Peyer's patch (tissue), 4 donors: ENCODE results near the gene FTO. TPM values are rescaled to one million over a fixed set of nuclear protein-coding genes. Genes with fewer than 3 reads are reported as not detected.

Experiments
- DNase-seq, 3 donors: peaks; one replicate each; pipeline ENCODE4 v3.0.0-alpha.2; 2017 to 2019
- H3K27ac ChIP-seq, 4 donors: fragments of 200-600 bp; sonication (generic); one replicate each; pipeline ENCODE4 v1.5.1; 2016 to 2019
- H3K27me3 ChIP-seq, 2 donors: fragments of 200-600 bp; sonication (generic); one replicate each; pipeline ENCODE4 v1.5.1; 2019
- H3K36me3 ChIP-seq, 3 donors: fragments of 200-600 bp; sonication (generic); one replicate each; pipeline ENCODE4 v1.5.1; 2016 to 2019
- H3K4me1 ChIP-seq, 4 donors: fragments of 200-600 bp; sonication (generic); one replicate each; pipeline ENCODE4 v1.5.1; 2016 to 2019
- H3K4me3 ChIP-seq, 4 donors: fragments of 200-600 bp; sonication (generic); 1 replicate in 3 of 4; 2 replicates in 1 of 4; pipeline ENCODE4 v1.5.1; 2016 to 2019; ENCODE audit warnings: mild to moderate bottlenecking in 1 of 4
- H3K9me3 ChIP-seq, 4 donors: fragments of 200-600 bp; sonication (generic); one replicate each; pipeline ENCODE4 v1.5.1; 2016 to 2019; ENCODE audit warnings: mild to moderate bottlenecking in 1 of 4
- CTCF ChIP-seq, 6 experiments: fragments of 450-650 bp in 4 of 6; fragments of 200-600 bp in 2 of 6; sonication (generic) in 1 of 6; IDR thresholded peaks; one replicate each; pipeline ENCODE4 v1.5.1; 2017 to 2019; ENCODE audit warnings: antibody characterized with exemption in 6 of 6, mild to moderate bottlenecking in 3 of 6, moderate library complexity in 1 of 6
- POLR2A ChIP-seq, 2 donors: fragments of 450-650 bp; IDR thresholded peaks; one replicate each; pipeline ENCODE4 v1.5.1; 2017; ENCODE audit warnings: antibody characterized with exemption in 2 of 2, mild to moderate bottlenecking in 2 of 2, moderate library complexity in 2 of 2
- total RNA-seq, 4 donors: library from RNA; depleted of rRNA; stranded (reverse); fragments of >200 nt; gene quantifications; one replicate each; pipeline ENCODE4 v1.1.0, GENCODE V29; 2016

FTO gene
- total RNA-seq, 4 donors from 2014 or later = 37.0 to 95.7 (median 45.1) TPM

- Histone ChIP-seq H3K4me3 (no peak overlapping the region), H3K27me3 (no peaks in the 10 kb centered on the region), H3K9me3 (no peaks in the 10 kb centered on the region), H3K4me1 (peaks cover 0 to 39% (median 6%) of the 10 kb centered on the region in 4 donors), H3K36me3 (no peaks in the 10 kb centered on the region), H3K27ac (no peak overlapping the region)
- no peak for DNase-seq
- TF ChIP-seq CTCF (IDR thresholded peaks at IDR 0.05) = no peak
- no peak for TF ChIP-seq POLR2A (IDR thresholded peaks at IDR 0.05)
These were observed 71.3 kb downstream of the FTO start for GRCh38 chr16:53775106-53775820.

- TF ChIP-seq POLR2A (IDR thresholded peaks at IDR 0.05) (no peak), CTCF (IDR thresholded peaks at IDR 0.05) (no peak)
These were observed 72.0 kb downstream of the FTO start for GRCh38 chr16:53775821-53776431.

GRCh38 chr16:53779186-53779585, 75.2 kb downstream of the FTO start:
- H3K4me3 ChIP-seq = no peak overlapping the region
- H3K4me1 ChIP-seq = peaks cover 0 to 18% (median 6%) of the 10 kb centered on the region in 4 donors
- H3K36me3 ChIP-seq = no peaks in the 10 kb centered on the region
- TF ChIP-seq POLR2A (IDR thresholded peaks at IDR 0.05) (no peak), CTCF (IDR thresholded peaks at IDR 0.05) (no peak)
- no peak for DNase-seq
- no peaks in the 10 kb centered on the region for H3K9me3 ChIP-seq
- no peaks in the 10 kb centered on the region for H3K27me3 ChIP-seq
- H3K27ac ChIP-seq = no peak overlapping the region

More at GRCh38 chr16:53775821-53776431, 72.0 kb downstream of the FTO start:
- H3K4me3 ChIP-seq = no peak overlapping the region
- H3K36me3 ChIP-seq = no peaks in the 10 kb centered on the region
- no peaks in the 10 kb centered on the region for H3K9me3 ChIP-seq
- peak in 1 of 3 donors; percentile 44 for DNase-seq
- H3K27ac ChIP-seq = no peak overlapping the region
- H3K4me1 ChIP-seq = peaks cover 0 to 39% (median 6%) of the 10 kb centered on the region in 4 donors
- H3K27me3 ChIP-seq = no peaks in the 10 kb centered on the region

GRCh38 chr16:53780051-53780450, 76.1 kb downstream of the FTO start:
- Histone ChIP-seq H3K27me3 (no peaks in the 10 kb centered on the region), H3K9me3 (no peaks in the 10 kb centered on the region), H3K4me1 (peaks cover 0 to 14% (median 6%) of the 10 kb centered on the region in 4 donors), H3K36me3 (no peaks in the 10 kb centered on the region), H3K27ac (no peak overlapping the region), H3K4me3 (no peak overlapping the region)
- no peak for DNase-seq
- no peak for TF ChIP-seq CTCF (IDR thresholded peaks at IDR 0.05)
- TF ChIP-seq POLR2A (IDR thresholded peaks at IDR 0.05) = no peak

- TF ChIP-seq CTCF (IDR thresholded peaks at IDR 0.05) = no peak
- no peak for TF ChIP-seq POLR2A (IDR thresholded peaks at IDR 0.05)
- no peaks in the 10 kb centered on the region for H3K9me3 ChIP-seq
- H3K4me3 ChIP-seq = no peak overlapping the region
- no peak overlapping the region for H3K27ac ChIP-seq
- no peak for DNase-seq
- H3K4me1 ChIP-seq = peaks cover 0 to 3% (median under 1%) of the 10 kb centered on the region in 4 donors
- H3K36me3 ChIP-seq = no peaks in the 10 kb centered on the region
- H3K27me3 ChIP-seq = no peaks in the 10 kb centered on the region
These were observed 77.2 kb downstream of the FTO start for GRCh38 chr16:53781023-53781605.
